CMK (cell line): ENCODE measurements around the gene ZNF70.

Source experiments
- DNase-seq: peaks from one replicate; pipeline ENCODE4 v3.0.0-alpha.2; 2010; ENCODE audit warnings: low read depth

ZNF70 gene

GRCh38 chr22:23750714-23751440, at the start of gene ZNF70:
ZNF70 (minus strand) TSS chr22:23751112; CDS start chr22:23745140, 5,972 bp downstream.
- peak; percentile 58 for DNase-seq

- DNase-seq = no peak
Measured at GRCh38 chr22:23796461-23796860, 45.5 kb upstream of the ZNF70 start.

GRCh38 chr22:23793326-23793725, 42.4 kb upstream of the ZNF70 start:
- no peak for DNase-seq

GRCh38 chr22:23791738-23792645, 41.1 kb upstream of the ZNF70 start:
- DNase-seq = no peak

GRCh38 chr22:23790819-23791737, 40.2 kb upstream of the ZNF70 start:
- DNase-seq = no peak

GRCh38 chr22:23789638-23790037, 38.7 kb upstream of the ZNF70 start:
- DNase-seq = no peak

GRCh38 chr22:23789121-23789520, 38.2 kb upstream of the ZNF70 start:
- DNase-seq = no peak

GRCh38 chr22:23787910-23788309, 37.0 kb upstream of the ZNF70 start:
- DNase-seq = no peak

GRCh38 chr22:23787600-23787896, 36.6 kb upstream of the ZNF70 start:
- DNase-seq = no peak

- peak; percentile 64 for DNase-seq
Measured at GRCh38 chr22:23786752-23787599, 36.1 kb upstream of the ZNF70 start, which contains the start of gene SMARCB1. SMARCB1 (plus strand) TSS chr22:23786966; CDS start chr22:23787170, 204 bp downstream.

- DNase-seq = no peak
Measured at GRCh38 chr22:23786261-23786710, 35.4 kb upstream of the ZNF70 start.

GRCh38 chr22:23784215-23784732, 33.4 kb upstream of the ZNF70 start:
- no peak for DNase-seq

- DNase-seq = no peak
Measured at GRCh38 chr22:23783265-23784150, 32.6 kb upstream of the ZNF70 start.

GRCh38 chr22:23782703-23783102, 31.8 kb upstream of the ZNF70 start:
- no peak for DNase-seq

- DNase-seq = no peak
Measured at GRCh38 chr22:23782252-23782651, 31.3 kb upstream of the ZNF70 start.

- DNase-seq = no peak
Measured at GRCh38 chr22:23781511-23782183, 30.7 kb upstream of the ZNF70 start.

- DNase-seq = no peak
Measured at GRCh38 chr22:23781065-23781464, 30.2 kb upstream of the ZNF70 start.

GRCh38 chr22:23780146-23780748, 29.3 kb upstream of the ZNF70 start:
- no peak for DNase-seq

- DNase-seq = no peak
Measured at GRCh38 chr22:23779731-23780130, 28.8 kb upstream of the ZNF70 start.
